A549 (cell line): Measurements from ENCODE around the gene ADCYAP1R1. TPM values are rescaled to one million over a fixed set of nuclear protein-coding genes. Genes with fewer than 3 reads are reported as not detected.

ENCODE experiments used
- ATAC-seq, 2 experiments: fragments of 200-7000 bp in 1 of 2; fragments of >200 bp in 1 of 2; cut with Nextera tagmentation in 1 of 2; cut with Tn5 transposase in 1 of 2; 3 replicates each; pipeline versions ENCODE4 v1.8.0 to v1.9.1; 2018 to 2020; ENCODE audit warnings: mild to moderate bottlenecking in 1 of 2, moderate library complexity in 1 of 2
- CTCF ChIA-PET: fragments of 300-600 bp; sonication (Branson Sonifier 250); formaldehyde crosslinking; extraction: SDS; loops from one replicate; lab custom pipeline; 2021; ENCODE audit warnings: antibody characterized with exemption, inconsistent platforms; lab: Yijun Ruan, JAX
- POLR2A ChIA-PET: fragments of 350-600 bp; formaldehyde crosslinking; extraction: SDS; loops from one replicate; lab custom pipeline; 2021; ENCODE audit warnings: antibody characterized with exemption, inconsistent platforms; lab: Yijun Ruan, JAX
- DNase-seq, 2 experiments: peaks; one replicate each; pipeline versions ENCODE4 v3.0.0 to v3.0.0-alpha.2; 2011 to 2016; ENCODE audit warnings: low read depth in 1 of 2, low spot score in 1 of 2
- FAIRE-seq: peaks from 2 replicates; lab custom pipeline; 2011; peaks lifted over from hg19 to GRCh38; lab: Jason Lieb, UNC
- H3K27ac ChIP-seq, 2 experiments: fragments of >200 bp; sonication (Bioruptor Twin); formaldehyde crosslinking; 3 replicates each; pipeline ENCODE4 v1.5.1; 2016 to 2017
- H3K4me1 ChIP-seq: fragments of >200 bp; sonication (Bioruptor Twin); formaldehyde crosslinking; 3 replicates; pipeline ENCODE4 v1.6.1; 2016
- H3K4me2 ChIP-seq: fragments of >200 bp; sonication (Bioruptor Twin); formaldehyde crosslinking; 3 replicates; pipeline ENCODE4 v1.6.1; 2016
- H3K4me3 ChIP-seq: fragments of >200 bp; sonication (Bioruptor Twin); formaldehyde crosslinking; 3 replicates; pipeline ENCODE4 v1.5.1; 2016
- H3K9me3 ChIP-seq: fragments of >200 bp; sonication (Bioruptor Twin); formaldehyde crosslinking; 3 replicates; pipeline ENCODE4 v1.6.1; 2016
- BHLHE40 ChIP-seq: IDR thresholded peaks from 2 replicates; pipeline ENCODE4 v1.6.1; 2012; ENCODE audit warnings: low read depth, low read length, inconsistent platforms
- CBX2 ChIP-seq: fragments of 200-600 bp; sonication (generic); IDR thresholded peaks from 2 replicates; pipeline ENCODE4 v1.6.1; 2016; ENCODE audit warnings: low read depth, mild to moderate bottlenecking, borderline replicate concordance
- CBX8 ChIP-seq: fragments of 200-600 bp; sonication (generic); IDR thresholded peaks from 2 replicates; pipeline ENCODE4 v1.6.1; 2016
- ESRRA ChIP-seq: fragments of 150-350 bp; IDR thresholded peaks from 2 replicates; pipeline ENCODE4 v1.6.1; 2014; ENCODE audit warnings: mild to moderate bottlenecking, low read length, borderline replicate concordance
- FOSB ChIP-seq: fragments of 250-450 bp; sonication (Bioruptor Pico); IDR thresholded peaks from 2 replicates; pipeline ENCODE4 v1.5.0; 2020; ENCODE audit warnings: mild to moderate bottlenecking, moderate library complexity
- FOSL2 ChIP-seq, 2 experiments: fragments of 450-650 bp in 1 of 2; fragments of >200 bp in 1 of 2; sonication (Bioruptor Twin) in 1 of 2; formaldehyde crosslinking; IDR thresholded peaks; 2 replicates each; pipeline versions ENCODE4 v1.5.0 to v1.6.1; 2016 to 2020; ENCODE audit warnings: mild to moderate bottlenecking in 1 of 2, moderate library complexity in 1 of 2
- FOXS1 ChIP-seq: fragments of 250-450 bp; sonication (Bioruptor Pico); IDR thresholded peaks from 2 replicates; pipeline ENCODE4 v1.5.0; 2020; ENCODE audit warnings: mild to moderate bottlenecking, moderate library complexity
- GATA3 ChIP-seq: IDR thresholded peaks from 2 replicates; pipeline ENCODE4 v1.6.1; 2012; ENCODE audit warnings: borderline replicate concordance
- HEYL ChIP-seq: fragments of 250-450 bp; sonication (Bioruptor Pico); IDR thresholded peaks from 2 replicates; pipeline ENCODE4 v1.8.0; 2021; ENCODE audit warnings: mild to moderate bottlenecking, moderate library complexity
- HOXB13 ChIP-seq: fragments of 250-450 bp; sonication (Bioruptor Pico); IDR thresholded peaks from 2 replicates; pipeline ENCODE4 v1.5.0; 2020; ENCODE audit warnings: low read depth, mild to moderate bottlenecking, moderate library complexity
- JUN ChIP-seq, 2 experiments: fragments of >200 bp; sonication (Bioruptor Twin); formaldehyde crosslinking; IDR thresholded peaks; 2 replicates in 1 of 2; 3 replicates in 1 of 2; pipeline ENCODE4 v1.6.1; 2016 to 2017
- KDM1A ChIP-seq: fragments of 200-600 bp; sonication (generic); IDR thresholded peaks from 2 replicates; pipeline ENCODE4 v1.6.1; 2016; ENCODE audit warnings: low read depth, mild to moderate bottlenecking
- KDM5A ChIP-seq: fragments of 200-600 bp; sonication (generic); IDR thresholded peaks from 2 replicates; pipeline ENCODE4 v1.6.1; 2016; ENCODE audit warnings: antibody characterized with exemption, mild to moderate bottlenecking
- NFE2L2 ChIP-seq: fragments of 150-350 bp; conservative IDR thresholded peaks from 2 replicates; pipeline ENCODE4 v1.6.1; 2014; ENCODE audit warnings: low read length
- NPAS2 ChIP-seq: fragments of 250-450 bp; sonication (Bioruptor Pico); IDR thresholded peaks from 2 replicates; pipeline ENCODE4 v1.8.0; 2022; ENCODE audit warnings: mild to moderate bottlenecking, moderate library complexity, borderline replicate concordance
- NR3C1 ChIP-seq: fragments of >200 bp; sonication (Bioruptor Twin); formaldehyde crosslinking; IDR thresholded peaks from 3 replicates; pipeline ENCODE4 v1.6.1; 2017
- PHF8 ChIP-seq: fragments of 200-600 bp; sonication (generic); IDR thresholded peaks from 2 replicates; pipeline ENCODE4 v1.6.1; 2016; ENCODE audit warnings: low read depth, mild to moderate bottlenecking, antibody characterized with exemption, moderate library complexity, borderline replicate concordance
- RARB ChIP-seq: fragments of 250-450 bp; sonication (Bioruptor Pico); IDR thresholded peaks from 2 replicates; pipeline ENCODE4 v1.8.0; 2021; ENCODE audit warnings: mild to moderate bottlenecking, moderate library complexity
- RCOR1 ChIP-seq: fragments of 150-350 bp; IDR thresholded peaks from 2 replicates; pipeline ENCODE4 v1.6.1; 2014; ENCODE audit warnings: antibody characterized with exemption, low read length, low read depth
- RFX5 ChIP-seq: fragments of 450-650 bp; IDR thresholded peaks from 2 replicates; pipeline ENCODE4 v1.7.1; 2014; ENCODE audit warnings: antibody characterized with exemption, mild to moderate bottlenecking, moderate library complexity
- ZFP36 ChIP-seq: fragments of 450-650 bp; IDR thresholded peaks from 2 replicates; pipeline ENCODE4 v1.6.1; 2014; ENCODE audit warnings: borderline replicate concordance; ENCODE audit not compliant: partially characterized antibody
- ZSCAN20 ChIP-seq: fragments of 250-450 bp; sonication (Bioruptor Pico); IDR thresholded peaks from 2 replicates; pipeline ENCODE4 v1.8.0; 2022; ENCODE audit warnings: mild to moderate bottlenecking, moderate library complexity
- WGBS: methylation state at CpG from one replicate; pipeline ENCODE4 v1.1.6; 2017; ENCODE audit errors: missing lambda C conversion rate; 5-methylcytosine and 5-hydroxymethylcytosine counted together
- polyA minus RNA-seq: library from RNA; depleted of rRNA, polyadenylated mRNA; stranded (reverse); fragments of >200 nt; gene quantifications from 2 replicates; pipeline ENCODE4 v1.2.3, GENCODE V29; 2011; rRNA and poly(A)+ RNA removed
- polyA plus RNA-seq, 4 experiments: library from polyadenylated mRNA; depleted of rRNA in 3 of 4; stranded (reverse); fragments of >200 nt; fragmentation: RNase III in 1 of 4; extraction: RNeasy Plus Mini Kit Qiagen cat#74134 plus additional on column Dnase treatment in 1 of 4; gene quantifications; 2 replicates in 3 of 4; 3 replicates in 1 of 4; pipeline ENCODE4 v1.2.3, GENCODE V29; 2011 to 2017
- TF ChIP-seq, protein P1 (sequence below): fragments of 200-600 bp; sonication (generic); IDR thresholded peaks from 2 replicates; pipeline ENCODE4 v1.6.1; 2016; ENCODE audit warnings: antibody characterized with exemption, mild to moderate bottlenecking, moderate library complexity
- TF ChIP-seq, protein P2 (sequence below): fragments of 150-350 bp; IDR thresholded peaks from 2 replicates; pipeline ENCODE4 v1.6.1; 2014; ENCODE audit warnings: low read depth, mild to moderate bottlenecking, low read length
- TF ChIP-seq, protein P3 (sequence below): IDR thresholded peaks from 2 replicates; pipeline ENCODE4 v1.6.1; 2012
- TF ChIP-seq, protein P4 (sequence below): fragments of >200 bp; sonication (Bioruptor Twin); formaldehyde crosslinking; IDR thresholded peaks from 2 replicates; pipeline ENCODE4 v1.6.1; 2016
- TF ChIP-seq, protein P5 (sequence below): IDR thresholded peaks from 2 replicates; pipeline ENCODE4 v1.6.1; 2012

ADCYAP1R1 gene
- polyA plus RNA-seq (2011; rRNA removed), result 0.03 TPM in 1 of 2 replicates, not detected in the other
- 0.03 TPM in 1 of 2 replicates, not detected in the other for polyA plus RNA-seq (2012; cell fraction: cytosol; rRNA removed)
- 0.01 TPM in 1 of 2 replicates, not detected in the other for polyA plus RNA-seq (2012; cell fraction: nucleus; rRNA removed)
- 0.01 TPM in 1 of 3 replicates, not detected in the others for polyA plus RNA-seq (2017; fragmentation: RNase III; extraction: RNeasy Plus Mini Kit Qiagen cat#74134 plus additional on column Dnase treatment)
- not detected in 2 replicates for polyA minus RNA-seq

DNA sequence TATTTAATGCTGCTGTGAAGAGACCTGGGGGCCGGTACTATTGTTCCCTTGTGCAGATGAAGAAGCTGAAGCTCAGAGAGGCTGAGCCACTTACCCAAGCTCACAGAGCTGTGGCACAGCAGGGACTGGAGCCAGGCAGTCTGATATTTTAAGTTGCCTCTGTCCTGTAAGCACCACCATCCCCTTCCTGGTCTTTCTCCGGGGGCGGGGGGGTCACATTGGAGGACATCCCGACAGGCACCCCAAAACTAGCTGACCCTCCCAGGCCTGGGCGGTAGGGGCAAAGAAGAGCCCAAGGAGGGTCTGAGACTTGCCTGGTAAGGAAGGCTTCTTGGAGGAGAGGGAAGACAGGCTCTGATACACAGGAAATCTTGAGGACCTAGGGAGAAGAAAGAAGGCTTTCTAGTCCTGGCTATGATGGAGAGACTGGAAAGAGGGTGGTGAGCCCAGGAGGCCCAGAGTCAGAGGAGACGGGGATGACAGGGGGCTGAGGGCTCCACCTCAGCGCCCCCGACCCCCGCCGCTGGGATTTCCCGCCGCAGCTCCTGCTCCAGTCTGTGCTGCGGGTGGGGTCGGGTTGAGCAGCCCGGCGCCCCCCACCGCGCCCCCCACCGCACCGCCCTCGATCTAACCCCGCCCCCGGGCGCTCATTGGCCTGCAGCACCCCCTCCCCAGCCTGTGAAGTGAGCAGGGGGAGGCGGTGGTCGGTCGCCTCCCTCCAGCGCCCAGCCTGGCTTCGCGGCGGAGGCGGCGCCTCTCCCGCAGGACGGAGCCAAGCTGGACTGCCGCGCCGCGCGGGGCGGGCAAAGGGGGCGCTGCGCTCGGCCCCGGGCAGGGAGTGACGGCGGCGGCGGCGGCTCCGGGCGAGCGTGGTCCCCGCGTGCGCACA lies at the start of gene ADCYAP1R1:
ADCYAP1R1 (plus strand) TSS at position 711 of the 889 bp plus-strand sequence. CDS start 10,957 bp downstream, outside the sequence.
- ATAC-seq (peak in 1 of 2 experiments; percentile 54; a peak in 3 of 6 replicates), DNase-seq (no peak), FAIRE-seq (no peak)
- 2% methylated on average over 10 of the region's 56 CpGs for WGBS
- no peaks in the 10 kb centered on the region for H3K9me3 ChIP-seq
- POLR2A ChIA-PET, result no interaction called here
- CTCF ChIA-PET, result interaction anchor here (1.4 kb wide), 1 partner anchor 10 kb away, joined by 3 read pairs; no protein-coding TSS in a partner anchor
- H3K27ac ChIP-seq, result peak within 1 kb of the TSS in 1 of 2 experiments; percentile 27; a peak in 1 of 6 replicates
- peak within 1 kb of the TSS; percentile 93 for H3K4me2 ChIP-seq
- H3K4me1 ChIP-seq, result peaks cover 7% of the 10 kb centered on the region; the same call in 1 of the 3 replicates
- peak within 1 kb of the TSS; percentile 49 for H3K4me3 ChIP-seq
- TF ChIP-seq, protein P1, sequence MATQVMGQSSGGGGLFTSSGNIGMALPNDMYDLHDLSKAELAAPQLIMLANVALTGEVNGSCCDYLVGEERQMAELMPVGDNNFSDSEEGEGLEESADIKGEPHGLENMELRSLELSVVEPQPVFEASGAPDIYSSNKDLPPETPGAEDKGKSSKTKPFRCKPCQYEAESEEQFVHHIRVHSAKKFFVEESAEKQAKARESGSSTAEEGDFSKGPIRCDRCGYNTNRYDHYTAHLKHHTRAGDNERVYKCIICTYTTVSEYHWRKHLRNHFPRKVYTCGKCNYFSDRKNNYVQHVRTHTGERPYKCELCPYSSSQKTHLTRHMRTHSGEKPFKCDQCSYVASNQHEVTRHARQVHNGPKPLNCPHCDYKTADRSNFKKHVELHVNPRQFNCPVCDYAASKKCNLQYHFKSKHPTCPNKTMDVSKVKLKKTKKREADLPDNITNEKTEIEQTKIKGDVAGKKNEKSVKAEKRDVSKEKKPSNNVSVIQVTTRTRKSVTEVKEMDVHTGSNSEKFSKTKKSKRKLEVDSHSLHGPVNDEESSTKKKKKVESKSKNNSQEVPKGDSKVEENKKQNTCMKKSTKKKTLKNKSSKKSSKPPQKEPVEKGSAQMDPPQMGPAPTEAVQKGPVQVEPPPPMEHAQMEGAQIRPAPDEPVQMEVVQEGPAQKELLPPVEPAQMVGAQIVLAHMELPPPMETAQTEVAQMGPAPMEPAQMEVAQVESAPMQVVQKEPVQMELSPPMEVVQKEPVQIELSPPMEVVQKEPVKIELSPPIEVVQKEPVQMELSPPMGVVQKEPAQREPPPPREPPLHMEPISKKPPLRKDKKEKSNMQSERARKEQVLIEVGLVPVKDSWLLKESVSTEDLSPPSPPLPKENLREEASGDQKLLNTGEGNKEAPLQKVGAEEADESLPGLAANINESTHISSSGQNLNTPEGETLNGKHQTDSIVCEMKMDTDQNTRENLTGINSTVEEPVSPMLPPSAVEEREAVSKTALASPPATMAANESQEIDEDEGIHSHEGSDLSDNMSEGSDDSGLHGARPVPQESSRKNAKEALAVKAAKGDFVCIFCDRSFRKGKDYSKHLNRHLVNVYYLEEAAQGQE, result no peak
- TF ChIP-seq FOSB (CRISPR knock-in tag) (no peak), ZSCAN20 (CRISPR knock-in tag) (no peak), PHF8 (no peak), HEYL (CRISPR knock-in tag) (no peak), RCOR1 (no peak), CBX8 (no peak), GATA3 (no peak), HOXB13 (CRISPR knock-in tag) (no peak), FOSL2 (IDR thresholded peaks at IDR 0.05) (no peak), FOSL2 (CRISPR knock-in tag; IDR thresholded peaks at IDR 0.05) (no peak), RARB (CRISPR knock-in tag) (no peak), KDM5A (no peak), FOXS1 (CRISPR knock-in tag) (no peak), JUN (IDR thresholded peaks at IDR 0.05) (no peak)
- TF ChIP-seq, protein P2, sequence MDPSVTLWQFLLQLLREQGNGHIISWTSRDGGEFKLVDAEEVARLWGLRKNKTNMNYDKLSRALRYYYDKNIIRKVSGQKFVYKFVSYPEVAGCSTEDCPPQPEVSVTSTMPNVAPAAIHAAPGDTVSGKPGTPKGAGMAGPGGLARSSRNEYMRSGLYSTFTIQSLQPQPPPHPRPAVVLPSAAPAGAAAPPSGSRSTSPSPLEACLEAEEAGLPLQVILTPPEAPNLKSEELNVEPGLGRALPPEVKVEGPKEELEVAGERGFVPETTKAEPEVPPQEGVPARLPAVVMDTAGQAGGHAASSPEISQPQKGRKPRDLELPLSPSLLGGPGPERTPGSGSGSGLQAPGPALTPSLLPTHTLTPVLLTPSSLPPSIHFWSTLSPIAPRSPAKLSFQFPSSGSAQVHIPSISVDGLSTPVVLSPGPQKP, result no peak
- TF ChIP-seq, protein P3, sequence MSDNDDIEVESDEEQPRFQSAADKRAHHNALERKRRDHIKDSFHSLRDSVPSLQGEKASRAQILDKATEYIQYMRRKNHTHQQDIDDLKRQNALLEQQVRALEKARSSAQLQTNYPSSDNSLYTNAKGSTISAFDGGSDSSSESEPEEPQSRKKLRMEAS, result no peak
- TF ChIP-seq, protein P4, sequence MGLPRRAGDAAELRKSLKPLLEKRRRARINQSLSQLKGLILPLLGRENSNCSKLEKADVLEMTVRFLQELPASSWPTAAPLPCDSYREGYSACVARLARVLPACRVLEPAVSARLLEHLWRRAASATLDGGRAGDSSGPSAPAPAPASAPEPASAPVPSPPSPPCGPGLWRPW, result no peak
- TF ChIP-seq, all 56 proteins: peak for 0

DNA sequence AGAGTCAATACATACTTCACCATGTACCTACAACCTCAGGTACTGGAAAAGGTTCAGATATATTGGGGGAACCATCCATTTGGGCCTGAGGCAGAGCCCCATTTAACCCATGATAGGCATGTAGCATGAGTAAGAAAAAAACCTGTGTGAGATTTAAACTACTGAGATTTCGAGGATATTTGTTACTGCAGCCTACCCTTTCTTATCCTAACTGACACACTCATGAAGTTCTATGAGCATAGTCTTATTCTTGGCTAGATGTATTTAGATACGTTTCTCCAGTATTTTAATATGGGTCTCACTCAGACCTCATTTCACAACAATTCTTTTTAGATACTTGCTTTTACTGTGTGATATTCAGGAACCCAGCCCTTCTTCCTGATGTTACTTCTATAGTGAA lies 49.0 kb upstream of the ADCYAP1R1 start:
- H3K4me3 ChIP-seq, result no peak overlapping the region
- no peak overlapping the region for H3K27ac ChIP-seq
- WGBS, result 12% methylated on average over 2 of the region's 2 CpGs
- no peaks in the 10 kb centered on the region for H3K4me1 ChIP-seq
- no peak overlapping the region for H3K4me2 ChIP-seq
- FAIRE-seq (no peak), DNase-seq (no peak), ATAC-seq (no peak)
- H3K9me3 ChIP-seq, result no peaks in the 10 kb centered on the region
- POLR2A ChIA-PET, result no interaction called here
- CTCF ChIA-PET, result interaction anchor here (0.8 to 3.0 kb wide), 4 partner anchors 13 to 121 kb away, joined by 3 to 8 read pairs (median 4); no protein-coding TSS in a partner anchor
- TF ChIP-seq NR3C1 (no peak), BHLHE40 (no peak), ZSCAN20 (CRISPR knock-in tag) (no peak), HEYL (CRISPR knock-in tag) (no peak), HOXB13 (CRISPR knock-in tag) (no peak), RFX5 (no peak), ZFP36 (no peak), KDM5A (no peak), NFE2L2 (no peak), NPAS2 (CRISPR knock-in tag) (no peak), ESRRA (no peak), FOXS1 (CRISPR knock-in tag) (no peak), CBX2 (no peak), KDM1A (no peak)
- TF ChIP-seq, protein P5, sequence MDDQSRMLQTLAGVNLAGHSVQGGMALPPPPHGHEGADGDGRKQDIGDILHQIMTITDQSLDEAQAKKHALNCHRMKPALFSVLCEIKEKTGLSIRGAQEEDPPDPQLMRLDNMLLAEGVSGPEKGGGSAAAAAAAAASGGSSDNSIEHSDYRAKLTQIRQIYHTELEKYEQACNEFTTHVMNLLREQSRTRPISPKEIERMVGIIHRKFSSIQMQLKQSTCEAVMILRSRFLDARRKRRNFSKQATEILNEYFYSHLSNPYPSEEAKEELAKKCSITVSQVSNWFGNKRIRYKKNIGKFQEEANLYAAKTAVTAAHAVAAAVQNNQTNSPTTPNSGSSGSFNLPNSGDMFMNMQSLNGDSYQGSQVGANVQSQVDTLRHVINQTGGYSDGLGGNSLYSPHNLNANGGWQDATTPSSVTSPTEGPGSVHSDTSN, result no peak
- TF ChIP-seq, protein P4, result no peak
- TF ChIP-seq, protein P3, result no peak
